GM08714 (cell line): Measurements from ENCODE around the gene CFAP91.

Experiments used
- H3K4me3 ChIP-seq: fragments of 200-500 bp; sonication (Bioruptor generic); 2 replicates; pipeline ENCODE4 v1.5.1; 2014; ENCODE audit warnings: mild to moderate bottlenecking, low read length, inconsistent platforms
- ZNF274 ChIP-seq: IDR thresholded peaks from 2 replicates; pipeline ENCODE4 v1.6.1; 2012; ENCODE audit warnings: mild to moderate bottlenecking, low read depth, low read length

Gene CFAP91

DNA sequence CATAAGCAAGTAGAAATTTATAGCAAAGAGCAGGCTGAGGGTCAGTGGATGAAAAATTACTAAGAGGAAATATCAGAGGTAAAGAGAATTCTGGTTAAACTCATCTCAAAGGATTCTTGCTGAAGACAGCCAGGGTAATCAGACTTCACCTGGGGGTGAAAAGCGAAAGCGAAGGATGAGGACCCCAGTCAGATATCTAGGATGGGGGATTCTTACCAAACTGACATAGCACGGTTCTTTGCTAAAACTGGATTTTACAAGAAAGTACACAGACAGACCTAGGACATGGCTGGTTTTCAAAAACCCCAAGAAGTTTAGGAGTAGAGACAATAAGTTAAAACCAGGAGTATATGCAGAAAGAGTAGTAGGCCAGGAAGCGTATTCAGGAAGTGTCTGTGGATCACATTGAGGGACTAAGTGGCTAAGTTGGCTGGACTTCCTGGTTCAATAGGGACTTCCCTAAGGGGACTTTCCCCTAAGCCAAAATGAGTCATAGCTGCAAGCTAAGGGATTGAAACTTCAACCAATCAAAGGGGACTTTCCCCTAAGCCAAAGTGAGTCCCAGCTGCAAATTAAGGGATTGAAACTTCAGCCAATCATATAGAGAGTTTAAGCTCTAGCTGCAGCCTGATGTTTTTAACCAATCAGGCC, 2.4 kb upstream of the CFAP91 start:
- H3K4me3 ChIP-seq = no peak overlapping the region; the same call in 1 of the 2 replicates
- no peak for TF ChIP-seq ZNF274

DNA sequence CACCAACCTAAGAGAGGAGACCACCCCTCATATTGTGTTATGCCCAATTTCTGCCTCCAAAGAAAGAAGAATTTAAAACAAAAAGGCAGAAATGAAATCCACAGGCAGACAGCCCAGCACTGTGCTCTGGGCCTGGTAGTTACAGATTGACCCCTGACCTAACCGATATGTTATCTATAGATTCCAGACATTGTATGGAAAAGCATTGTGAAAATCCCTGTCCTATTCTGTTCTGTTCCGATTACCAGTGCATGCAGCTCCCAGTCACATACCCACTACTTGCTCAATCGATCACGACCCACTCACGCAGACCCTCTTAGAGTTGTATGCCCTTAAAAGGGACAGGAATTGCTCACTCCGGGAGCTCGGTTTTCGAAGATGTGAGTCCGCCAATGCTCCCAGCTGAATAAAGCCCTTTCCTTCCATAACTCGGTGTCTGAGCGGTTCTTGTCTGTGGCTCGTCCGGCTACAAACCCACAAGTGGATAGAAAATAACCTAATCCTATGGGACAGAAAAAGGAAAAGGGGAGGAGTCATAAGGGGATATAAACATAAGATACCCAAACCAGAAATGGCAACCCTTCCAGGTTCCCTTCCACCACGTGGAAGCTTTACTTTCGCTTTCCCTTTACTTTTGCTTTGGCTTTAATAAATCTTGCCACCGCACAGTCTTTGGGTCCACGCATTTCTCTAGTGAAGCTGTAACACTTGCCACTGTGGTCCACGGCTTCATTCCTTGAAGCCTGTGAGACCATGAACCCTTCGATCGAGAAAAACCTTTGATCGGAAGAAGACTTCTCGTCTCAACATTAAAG, 1.7 kb upstream of the CFAP91 start:
- TF ChIP-seq ZNF274 = no peak
- H3K4me3 ChIP-seq = no peak overlapping the region

DNA sequence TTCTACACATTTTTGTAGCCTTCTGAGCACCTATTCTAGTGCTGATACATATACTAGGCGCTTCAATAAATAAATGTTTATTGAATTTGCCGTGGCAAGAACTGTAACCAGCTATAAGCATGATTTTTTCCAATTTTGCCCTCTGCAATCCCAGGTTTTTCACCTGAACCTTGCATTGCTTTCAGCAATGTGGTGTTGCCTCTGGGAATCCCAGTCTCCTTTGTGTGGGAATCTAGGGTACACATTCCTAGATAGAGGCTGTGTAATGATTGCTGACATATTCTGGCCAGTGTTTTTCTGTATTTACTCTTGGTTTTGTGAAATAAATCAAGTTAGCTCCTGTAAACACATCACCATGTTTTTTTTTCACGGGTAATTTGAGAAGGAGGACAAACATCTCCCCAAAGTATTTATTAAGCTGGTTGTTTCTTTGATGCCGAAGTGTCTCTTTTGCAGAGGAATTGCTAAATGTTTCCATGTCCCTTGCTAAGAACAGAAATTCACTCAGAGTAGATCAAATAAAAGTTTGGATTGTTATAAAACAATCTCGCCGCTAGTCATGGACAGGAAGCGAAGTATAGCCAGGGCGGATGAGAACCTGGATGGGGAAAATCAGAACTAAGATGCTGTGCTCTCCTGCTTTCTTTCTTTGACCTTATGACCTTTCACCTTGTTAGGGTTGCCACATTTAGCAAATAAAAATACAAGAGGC, 1.2 kb downstream of the CFAP91 start:
- H3K4me3 ChIP-seq = no peak overlapping the region

DNA sequence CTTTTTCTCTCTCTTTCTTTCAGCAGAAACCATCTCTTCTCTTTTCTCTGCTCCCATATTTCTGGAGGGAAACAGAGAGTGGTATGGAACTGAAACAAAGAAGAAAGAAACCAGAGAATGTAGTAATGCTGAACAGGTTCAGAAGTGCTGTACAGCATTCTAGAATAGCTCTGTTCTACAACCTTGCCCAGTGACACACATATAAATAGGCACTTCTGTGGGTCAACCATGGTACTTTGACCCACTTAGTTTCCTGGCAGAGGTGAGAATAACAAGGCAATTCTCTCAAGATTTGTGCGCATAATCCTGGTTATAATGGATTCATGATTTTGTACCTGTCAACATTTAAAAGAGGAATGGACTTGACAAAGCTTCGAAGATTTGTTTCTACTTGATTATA, 12.3 kb downstream of the CFAP91 start:
- no peak for TF ChIP-seq ZNF274
- H3K4me3 ChIP-seq = no peak overlapping the region

More for the DNA sequence above, 1.2 kb downstream of the CFAP91 start:
- TF ChIP-seq ZNF274 = no peak

DNA sequence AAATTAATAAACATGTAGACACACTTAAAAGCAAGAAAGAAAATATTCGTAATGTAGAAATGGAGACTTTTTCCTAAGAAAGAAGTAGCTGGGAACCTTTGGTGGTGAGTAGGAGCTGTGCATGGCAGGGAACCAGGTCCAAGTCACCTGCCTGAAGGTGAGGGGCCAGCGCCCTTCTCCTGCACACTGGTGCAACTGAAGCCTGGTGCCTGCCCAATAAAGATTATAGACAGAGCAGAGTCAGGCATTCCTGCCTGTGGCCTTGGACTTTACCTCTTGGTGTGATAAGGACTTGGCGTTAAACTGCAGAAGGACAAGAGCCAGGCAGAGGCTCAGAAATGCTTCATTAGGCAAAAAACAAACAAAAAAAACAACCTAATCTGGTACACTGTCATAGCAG, 14.2 kb downstream of the CFAP91 start:
- TF ChIP-seq ZNF274 = no peak
- no peak overlapping the region for H3K4me3 ChIP-seq

DNA sequence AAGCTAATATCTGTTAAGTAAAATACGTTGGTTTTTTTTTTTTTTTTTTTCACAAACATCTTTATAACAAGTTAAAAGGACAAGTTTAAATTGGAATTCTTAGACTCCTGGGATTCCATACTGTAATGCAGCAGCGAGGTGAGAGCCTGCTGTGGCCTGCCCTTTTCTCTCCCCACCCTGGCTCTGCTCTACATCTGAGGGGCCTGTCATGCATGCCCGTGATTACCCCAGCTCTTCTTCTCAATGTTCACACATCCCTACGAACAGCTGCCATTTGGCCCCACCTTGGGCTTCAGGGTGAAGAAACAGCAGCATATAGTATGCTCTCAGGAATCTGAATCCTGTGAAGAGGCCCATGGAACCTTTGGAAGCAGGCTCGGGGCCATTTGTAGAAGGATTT, 14.7 kb downstream of the CFAP91 start:
- H3K4me3 ChIP-seq = no peak overlapping the region
- TF ChIP-seq ZNF274 = no peak

DNA sequence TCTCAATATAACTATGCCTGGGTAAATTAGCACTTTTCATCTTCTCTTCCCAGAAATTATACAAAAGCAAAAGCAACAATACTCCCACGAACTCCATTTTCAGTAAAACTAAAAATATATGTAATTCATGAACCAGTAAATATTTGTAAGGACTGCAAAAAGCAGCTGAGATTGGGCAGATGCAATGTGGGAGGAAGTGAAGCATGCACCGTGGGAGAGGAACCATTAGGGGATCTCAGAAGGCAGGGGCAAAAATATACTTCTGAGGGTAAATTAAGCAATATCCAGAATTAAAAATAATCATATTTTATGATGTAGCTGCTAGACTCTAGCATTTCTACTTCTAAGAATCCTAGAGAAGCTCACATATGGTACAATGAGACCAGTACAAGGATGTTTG, 20.2 kb downstream of the CFAP91 start:
- H3K4me3 ChIP-seq = no peak overlapping the region
- TF ChIP-seq ZNF274 = no peak

DNA sequence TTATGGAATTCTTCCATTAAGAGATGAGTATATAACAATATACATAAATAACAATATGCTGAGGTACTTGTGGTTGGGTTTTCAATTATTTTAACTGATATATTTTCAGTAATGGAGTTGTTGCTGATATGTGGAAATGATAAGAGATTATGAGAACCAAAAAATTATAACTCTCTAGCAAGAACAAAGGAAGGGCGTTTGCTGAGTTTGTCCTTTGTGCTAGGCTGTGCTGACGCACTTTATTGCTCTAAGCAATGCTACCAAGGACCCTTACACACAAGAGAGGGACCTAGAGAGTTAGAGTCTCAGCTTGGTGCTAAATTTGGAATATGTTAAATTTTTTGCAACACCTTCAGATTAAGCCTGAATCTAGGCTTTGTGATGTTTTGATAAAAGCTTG, 24.1 kb downstream of the CFAP91 start:
- TF ChIP-seq ZNF274 = no peak

DNA sequence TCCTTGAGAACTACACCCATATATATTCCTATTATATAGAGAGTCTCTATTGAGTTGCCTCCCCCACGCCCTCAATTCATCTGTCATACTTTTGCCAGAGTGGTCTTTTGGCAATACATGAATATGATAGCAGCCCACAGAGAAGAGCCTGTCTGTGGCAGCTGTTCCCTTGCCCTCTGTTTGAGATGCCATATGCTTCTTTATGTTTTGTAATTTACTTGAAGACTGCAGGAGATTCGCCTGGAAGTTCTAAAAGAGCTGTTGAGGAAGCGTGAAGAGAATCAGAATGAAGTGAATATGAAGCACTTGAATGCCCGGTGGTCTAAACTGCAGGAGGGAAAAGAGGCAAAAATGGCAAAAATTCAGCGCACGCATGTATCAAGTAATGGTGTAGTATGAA, 27.2 kb downstream of the CFAP91 start:
- TF ChIP-seq ZNF274 = no peak
- no peak overlapping the region for H3K4me3 ChIP-seq

More for the DNA sequence above, 24.1 kb downstream of the CFAP91 start:
- no peak overlapping the region for H3K4me3 ChIP-seq

DNA sequence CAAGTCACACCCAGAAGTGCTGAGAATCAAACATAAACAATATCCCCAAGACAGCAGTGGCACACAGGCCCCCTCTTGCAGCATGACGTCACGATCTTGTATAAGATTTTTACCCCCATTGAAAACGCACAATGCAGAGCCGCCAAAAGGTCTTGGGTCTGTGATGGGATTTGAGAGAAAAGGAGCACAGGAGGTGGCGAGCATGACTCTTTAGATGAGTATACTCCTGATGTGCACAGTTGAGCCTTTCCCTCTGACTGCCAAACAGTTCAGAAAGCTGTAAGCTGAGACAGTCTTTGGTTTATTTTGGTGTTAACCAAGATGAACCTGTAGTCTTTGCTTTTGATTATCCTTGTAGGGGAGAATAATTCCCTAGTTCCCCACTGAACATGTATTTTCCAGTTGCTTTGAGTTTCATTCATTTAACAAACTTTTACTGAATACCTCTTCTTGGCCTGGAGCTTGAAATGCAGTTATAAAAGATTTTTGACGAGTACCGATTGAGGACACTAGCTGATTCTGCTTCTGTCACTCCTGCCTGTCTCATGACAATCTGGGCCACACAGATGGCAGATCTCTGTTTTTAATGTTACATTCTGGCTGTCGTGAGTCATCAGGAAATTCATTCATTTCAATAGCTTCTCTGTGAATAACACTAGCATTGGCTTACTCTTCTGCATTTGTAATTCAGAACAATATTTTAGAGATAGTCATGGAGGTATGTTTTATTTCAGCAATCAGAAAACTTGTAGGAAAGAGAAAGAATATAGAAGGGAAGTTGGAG, 28.9 kb downstream of the CFAP91 start:
- TF ChIP-seq ZNF274 = no peak
- H3K4me3 ChIP-seq = no peak overlapping the region

DNA sequence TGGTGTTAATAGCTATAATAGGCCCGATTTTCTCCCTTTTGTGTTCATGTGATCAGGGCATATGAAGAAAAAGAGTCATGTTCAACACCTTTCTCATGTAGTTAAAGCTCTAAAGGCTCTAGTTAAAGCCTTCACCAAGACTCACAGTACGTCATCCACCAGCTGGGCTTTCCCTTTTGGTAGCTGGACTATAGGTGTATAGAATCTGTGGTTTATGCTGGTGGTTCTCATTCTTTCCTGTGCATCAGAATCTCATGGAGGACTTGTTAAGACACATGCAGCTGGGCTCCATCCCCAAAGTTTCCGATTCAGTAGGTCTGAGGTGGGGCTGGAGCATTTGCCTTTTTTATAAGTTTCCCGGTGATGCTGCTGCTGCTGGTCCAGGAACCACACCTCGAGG, 31.0 kb downstream of the CFAP91 start:
- TF ChIP-seq ZNF274 = no peak
- H3K4me3 ChIP-seq = no peak overlapping the region

DNA sequence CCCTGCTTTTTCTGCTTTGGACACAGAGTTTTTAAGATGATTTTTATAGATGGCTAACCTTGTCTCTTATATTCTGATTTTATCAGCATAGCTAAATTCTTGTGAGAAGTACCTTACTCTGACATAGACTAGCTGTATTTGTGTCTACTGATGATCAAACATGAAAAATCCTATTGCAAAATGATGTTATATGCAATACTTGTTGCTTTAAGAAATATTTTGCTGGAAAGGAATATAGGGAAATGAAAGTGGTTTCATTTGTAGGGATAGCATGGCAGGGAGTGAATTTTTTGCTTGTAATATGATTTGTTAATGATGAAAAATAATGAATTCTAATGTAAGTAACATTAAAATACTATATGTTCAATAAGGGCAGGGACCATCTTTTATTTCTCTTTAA, 35.9 kb downstream of the CFAP91 start:
- no peak for TF ChIP-seq ZNF274
- H3K4me3 ChIP-seq = no peak overlapping the region

DNA sequence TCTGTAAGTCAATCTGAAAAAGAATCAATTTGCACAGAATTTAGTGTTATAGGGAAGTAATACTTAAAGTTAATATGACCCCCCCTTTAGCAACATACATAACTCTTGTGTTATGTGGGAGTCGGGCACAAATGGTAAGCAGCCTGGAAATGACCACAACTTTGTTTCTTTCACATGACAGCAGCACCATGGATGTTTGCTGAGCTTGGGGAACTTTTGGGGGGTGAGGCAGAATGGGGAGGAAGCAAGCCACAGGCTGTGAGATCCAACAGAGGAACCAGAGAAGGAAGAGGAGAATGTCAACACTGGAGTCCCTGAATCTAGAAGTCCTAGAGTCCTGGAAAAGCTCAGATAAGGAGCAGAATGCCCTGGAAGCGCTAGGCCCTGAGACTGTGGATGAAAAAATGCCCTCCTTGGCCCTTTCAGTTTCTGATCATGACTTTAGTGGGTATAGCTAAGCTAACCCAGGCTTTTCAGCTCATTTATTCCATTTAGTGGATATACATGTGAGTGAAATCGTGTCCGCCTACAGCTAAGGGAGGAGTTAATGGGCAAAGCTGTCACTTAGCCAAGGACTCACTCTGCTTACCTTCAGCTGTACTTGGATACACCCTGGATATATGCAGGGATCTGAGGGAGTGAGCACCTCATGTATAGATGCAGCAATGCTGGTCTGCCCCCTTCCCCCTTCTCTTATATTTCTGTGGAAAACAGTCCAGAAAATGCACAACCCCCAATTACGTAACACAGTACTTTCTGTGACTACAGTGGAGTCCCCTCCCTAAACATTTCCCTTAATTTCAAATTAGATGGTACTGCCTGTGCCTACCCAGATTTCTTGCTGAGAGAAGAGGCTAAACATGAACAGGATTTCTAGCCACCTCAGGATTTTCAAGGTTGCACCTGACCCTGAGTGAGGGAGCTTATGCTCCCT, 39.1 kb downstream of the CFAP91 start:
- no peak for TF ChIP-seq ZNF274
- H3K4me3 ChIP-seq = no peak overlapping the region
